DMS153 (cell line): ENCODE data around the gene ZNF575.
"Not testable (repeated sequence)": the region's sequence is repeated elsewhere in the genome, so short reads cannot be mapped to it uniquely, and the experiment has no call there.

Experiments used
- DNase-seq: peaks from one replicate; lab custom pipeline; 2025; lab: John Stamatoyannopoulos, UW

The ZNF575 gene

GRCh38 chr19:43541920-43542650, 9.1 kb downstream of the ZNF575 start:
- DNase-seq: no peak

GRCh38 chr19:43544077-43544476, 11.1 kb downstream of the ZNF575 start:
- no peak for DNase-seq

- no peak for DNase-seq
Observed at GRCh38 chr19:43545276-43545675, 12.3 kb downstream of the ZNF575 start.

- no peak for DNase-seq
Observed at GRCh38 chr19:43545981-43546380, 13.0 kb downstream of the ZNF575 start.

GRCh38 chr19:43546581-43546980, 13.6 kb downstream of the ZNF575 start:
- DNase-seq: no peak

- not testable (repeated sequence) for DNase-seq
Observed at GRCh38 chr19:43547926-43548325, 14.9 kb downstream of the ZNF575 start.

GRCh38 chr19:43548706-43549105, 15.7 kb downstream of the ZNF575 start:
- no peak for DNase-seq

- no peak for DNase-seq
Observed at GRCh38 chr19:43551399-43552197, 18.6 kb downstream of the ZNF575 start.

GRCh38 chr19:43552198-43552450, 19.1 kb downstream of the ZNF575 start:
- DNase-seq: no peak

- DNase-seq: no peak
Observed at GRCh38 chr19:43552616-43553015, 19.6 kb downstream of the ZNF575 start.

GRCh38 chr19:43553656-43554055, 20.7 kb downstream of the ZNF575 start:
- DNase-seq: no peak

- DNase-seq: no peak
Observed at GRCh38 chr19:43554317-43554895, 21.4 kb downstream of the ZNF575 start.

- no peak for DNase-seq
Observed at GRCh38 chr19:43555185-43555770, 22.3 kb downstream of the ZNF575 start.

- no peak for DNase-seq
Observed at GRCh38 chr19:43560687-43561086, 27.7 kb downstream of the ZNF575 start.

- DNase-seq: no peak
Observed at GRCh38 chr19:43561139-43561970, 28.4 kb downstream of the ZNF575 start.

- no peak for DNase-seq
Observed at GRCh38 chr19:43562226-43562697, 29.3 kb downstream of the ZNF575 start.

GRCh38 chr19:43562698-43563241, 29.8 kb downstream of the ZNF575 start:
- peak; percentile 79 for DNase-seq

GRCh38 chr19:43563816-43564457, 30.9 kb downstream of the ZNF575 start:
- DNase-seq: no peak

GRCh38 chr19:43564800-43565199, 31.8 kb downstream of the ZNF575 start:
- DNase-seq: no peak

- no peak for DNase-seq
Observed at GRCh38 chr19:43569657-43570056, 36.7 kb downstream of the ZNF575 start.

- DNase-seq: peak; percentile 69
Observed at GRCh38 chr19:43570174-43570791, 37.3 kb downstream of the ZNF575 start.
